HG03060 (cell line): ENCODE measurements around the gene GALNT18.

ENCODE experiments used
- ATAC-seq: cut with Tn5 transposase; IDR thresholded peaks from one replicate; pipeline ENCODE4 v1.9.1; 2021; ENCODE audit warnings: low read depth, moderate number of reproducible peaks; ENCODE audit not compliant: unreplicated experiment

The GALNT18 gene

GRCh38 chr11:11626128-11626527 is 4.3 kb upstream of the GALNT18 start:
- ATAC-seq = no peak

- no peak for ATAC-seq
Measured at GRCh38 chr11:11624926-11625325, 3.1 kb upstream of the GALNT18 start.

DNA sequence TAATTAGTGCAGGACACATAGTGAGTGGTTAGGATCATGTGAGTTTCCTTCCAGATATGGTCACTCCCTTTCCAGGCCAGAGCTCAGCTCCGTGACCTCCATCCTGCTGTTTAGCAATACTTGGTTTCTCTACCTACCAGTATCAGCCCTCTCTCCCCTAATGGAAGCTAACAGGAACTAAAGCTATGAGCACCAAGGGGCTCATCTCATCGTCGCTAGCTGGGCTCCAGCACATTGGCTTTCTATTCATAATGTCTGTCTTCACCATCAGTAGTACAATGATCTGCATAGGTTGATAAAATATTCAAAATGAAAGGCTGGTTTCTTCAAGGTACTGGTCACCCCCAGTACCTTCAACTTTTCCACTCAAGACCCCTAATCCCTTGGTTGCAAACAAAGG is 2.4 kb upstream of the GALNT18 start:
- no peak for ATAC-seq

DNA sequence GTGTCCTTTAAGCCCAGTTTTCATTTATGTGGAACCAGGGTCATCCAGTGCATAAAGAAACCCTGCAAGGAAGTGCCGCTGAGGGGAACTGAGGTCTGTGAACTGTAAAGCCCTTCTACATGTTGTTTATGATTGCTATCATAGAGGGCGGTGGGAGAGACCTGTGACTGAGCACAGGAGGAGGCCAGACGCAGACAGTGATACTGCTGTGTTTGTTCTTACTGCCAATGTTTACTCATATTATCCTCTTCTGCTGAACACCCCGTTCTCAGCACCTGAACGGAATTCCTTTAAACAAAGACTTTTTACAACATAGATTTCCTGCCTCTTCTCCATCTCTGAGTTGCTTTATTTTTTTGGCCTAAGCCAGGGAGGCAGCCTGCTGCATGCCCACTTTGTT is 967 bp upstream of the GALNT18 start:
- no peak for ATAC-seq

GRCh38 chr11:11622340-11622706 is 518 bp upstream of the GALNT18 start:
- ATAC-seq = no peak

GRCh38 chr11:11620921-11621572 is 758 bp downstream of the GALNT18 start:
- ATAC-seq = no peak

GRCh38 chr11:11620173-11620920 is 1.5 kb downstream of the GALNT18 start:
- ATAC-seq = no peak

DNA sequence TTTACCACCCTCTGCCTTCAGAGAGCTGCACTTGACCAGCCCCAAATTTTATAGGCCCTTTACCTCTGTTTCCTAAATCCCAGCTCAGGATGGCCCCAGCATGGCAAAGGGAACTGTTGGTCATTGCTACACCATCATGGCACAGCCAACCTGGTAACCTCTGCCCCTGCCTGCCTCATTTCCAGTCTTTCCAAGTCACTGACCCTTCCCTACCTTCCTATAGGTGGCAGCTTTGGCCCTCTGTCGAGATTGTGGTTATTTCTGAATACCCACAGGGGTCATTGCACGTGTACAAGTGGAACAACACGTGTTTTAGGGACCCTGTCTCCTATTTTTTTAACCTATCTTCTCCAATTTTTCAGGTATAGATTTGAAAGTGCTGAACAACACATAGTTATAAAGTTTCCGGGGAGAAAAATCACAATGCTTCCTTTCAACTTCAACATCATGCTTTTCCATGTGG is 2.8 kb downstream of the GALNT18 start:
- ATAC-seq = no peak

DNA sequence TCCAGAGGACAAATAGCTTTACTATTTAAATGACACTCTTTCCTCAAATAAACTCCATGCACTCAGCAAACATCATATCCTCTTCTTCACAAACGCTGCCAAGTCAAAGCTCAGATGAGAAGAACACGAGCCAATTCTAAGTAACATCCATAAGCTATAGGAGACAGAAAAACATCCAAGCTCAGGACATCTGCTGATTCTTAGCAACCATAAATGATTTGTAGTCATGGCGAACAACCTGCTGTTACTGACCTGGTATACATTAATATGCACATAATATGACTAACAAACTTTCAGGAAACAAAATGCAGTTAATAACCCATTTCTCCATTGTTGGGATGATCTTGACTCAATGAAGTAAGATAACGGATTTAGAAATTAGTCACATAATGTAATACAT is 6.7 kb downstream of the GALNT18 start:
- ATAC-seq = no peak

DNA sequence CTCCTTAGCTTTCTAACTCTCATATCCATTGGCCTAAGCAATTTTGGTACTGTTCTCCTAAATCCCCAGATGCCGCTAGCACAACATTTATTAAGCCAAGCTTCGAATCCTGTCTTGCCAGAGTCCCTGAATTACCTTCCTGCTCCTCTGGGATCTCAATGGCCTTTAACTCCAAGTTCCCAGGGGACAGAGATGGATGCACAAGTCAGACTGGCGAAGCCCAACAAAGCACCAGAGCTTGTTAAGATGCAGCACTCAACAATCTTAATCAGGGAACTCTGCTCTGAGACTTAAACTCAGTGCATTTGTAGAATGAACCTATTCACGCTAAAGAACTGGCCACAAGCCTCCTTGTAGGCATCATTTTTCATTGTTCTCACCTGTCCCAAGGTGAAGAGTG is 9.4 kb downstream of the GALNT18 start:
- ATAC-seq = no peak

GRCh38 chr11:11611381-11611780 is 10.4 kb downstream of the GALNT18 start:
- no peak for ATAC-seq

DNA sequence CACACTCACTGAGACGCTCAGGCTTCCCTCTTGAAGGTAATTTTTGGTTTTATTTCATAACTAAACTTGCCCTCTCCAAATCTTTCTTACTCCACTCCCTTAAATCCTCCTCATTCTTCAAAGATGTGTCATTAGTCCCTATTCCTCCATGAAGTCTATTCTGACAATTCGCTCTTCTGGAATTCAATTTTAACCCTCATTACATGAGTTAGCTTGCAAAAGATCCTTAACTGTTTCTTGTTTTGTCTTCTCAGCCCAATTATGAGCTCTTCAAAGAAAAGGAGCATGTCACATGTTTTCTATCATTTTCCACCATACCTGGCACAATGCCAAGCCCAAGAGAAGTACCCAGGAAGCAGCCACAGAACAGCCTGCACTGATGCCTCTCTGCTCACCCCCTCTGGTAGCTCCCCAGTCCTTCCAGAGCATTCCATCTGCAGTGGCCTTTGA is 13.0 kb downstream of the GALNT18 start:
- ATAC-seq = no peak

GRCh38 chr11:11607772-11608171 is 14.0 kb downstream of the GALNT18 start:
- ATAC-seq = no peak

DNA sequence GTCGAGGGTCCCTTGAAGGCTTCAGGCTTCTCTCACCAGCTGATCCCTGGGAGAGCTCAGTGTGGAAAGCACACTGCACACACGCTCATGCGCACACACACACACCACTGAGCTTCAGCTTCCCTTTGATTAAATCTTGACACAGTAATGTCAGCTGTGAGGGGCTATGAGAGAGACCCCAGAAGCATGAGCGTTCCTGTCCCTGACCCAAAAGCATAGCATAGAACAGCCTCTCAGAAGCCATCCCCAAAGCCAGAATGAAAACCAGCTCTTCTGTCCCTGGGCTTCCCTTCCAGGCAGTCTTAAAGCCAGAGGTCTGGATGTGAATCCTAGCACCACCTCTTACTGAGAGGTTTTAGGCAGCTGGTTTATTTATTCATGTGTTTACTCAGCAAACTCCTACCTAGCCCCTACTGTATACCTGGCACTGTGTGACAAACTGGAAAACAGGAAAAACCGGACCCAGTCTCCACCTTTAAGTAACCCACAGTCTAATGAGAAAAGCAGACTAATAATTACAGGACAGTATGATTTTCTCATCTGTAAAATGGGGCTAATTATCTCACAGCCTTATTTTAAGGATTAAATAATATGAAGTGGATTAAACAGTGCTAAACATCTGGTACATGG is 15.9 kb downstream of the GALNT18 start:
- no peak for ATAC-seq

GRCh38 chr11:11605181-11605580 is 16.6 kb downstream of the GALNT18 start:
- ATAC-seq = no peak

DNA sequence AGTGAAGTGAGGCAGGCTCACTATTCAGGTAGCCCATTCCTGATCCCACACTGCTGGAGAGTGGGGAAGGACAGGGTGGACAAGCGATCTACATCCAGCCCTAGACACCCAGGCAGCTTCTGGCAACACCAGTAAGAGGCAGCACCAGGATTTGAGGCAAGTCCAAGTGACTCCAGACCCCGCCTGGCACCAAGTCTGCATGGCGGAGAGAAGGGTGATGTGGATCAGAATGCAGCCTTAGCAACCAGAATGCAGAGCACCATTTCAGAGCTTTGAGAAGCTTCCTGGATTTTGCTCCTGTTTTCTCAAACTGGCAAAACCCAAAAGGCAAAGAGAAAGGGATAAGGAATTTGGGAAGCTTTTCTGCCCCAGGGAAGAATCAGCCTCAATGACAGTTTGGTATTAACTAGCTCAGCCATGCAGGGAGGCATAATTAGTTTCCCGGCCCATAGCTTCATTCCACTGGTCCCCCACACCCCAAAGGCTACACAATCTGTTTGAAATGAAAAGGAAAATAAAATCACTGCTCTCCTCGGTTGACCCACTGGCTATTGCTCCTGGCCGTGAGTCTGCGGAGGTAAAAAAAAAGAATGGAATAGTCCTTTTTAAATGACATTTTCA is 17.3 kb downstream of the GALNT18 start:
- no peak for ATAC-seq

DNA sequence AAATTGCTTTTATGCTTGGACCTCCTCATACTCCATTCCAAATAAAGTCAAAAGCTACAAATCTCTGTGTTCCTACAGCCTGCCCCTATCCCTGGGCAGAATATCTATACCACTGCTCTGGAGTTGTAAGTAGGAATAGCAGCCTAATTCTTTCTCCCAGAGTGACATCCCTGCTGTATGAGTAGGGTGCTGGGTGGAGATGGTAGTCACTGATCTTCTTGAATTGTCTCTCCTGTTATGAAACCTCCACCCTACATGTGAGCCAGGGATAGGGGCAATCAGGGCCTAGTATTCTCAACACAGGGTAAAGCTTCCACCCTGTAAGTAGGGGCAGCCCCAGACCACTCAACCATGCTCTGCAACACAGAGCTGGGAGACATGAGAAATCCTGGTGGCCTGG is 19.8 kb downstream of the GALNT18 start:
- ATAC-seq = no peak

GRCh38 chr11:11600288-11600687 is 21.5 kb downstream of the GALNT18 start:
- no peak for ATAC-seq

- no peak for ATAC-seq
Measured at GRCh38 chr11:11598243-11598642, 23.6 kb downstream of the GALNT18 start.

GRCh38 chr11:11594162-11594561 is 27.6 kb downstream of the GALNT18 start:
- ATAC-seq = no peak

DNA sequence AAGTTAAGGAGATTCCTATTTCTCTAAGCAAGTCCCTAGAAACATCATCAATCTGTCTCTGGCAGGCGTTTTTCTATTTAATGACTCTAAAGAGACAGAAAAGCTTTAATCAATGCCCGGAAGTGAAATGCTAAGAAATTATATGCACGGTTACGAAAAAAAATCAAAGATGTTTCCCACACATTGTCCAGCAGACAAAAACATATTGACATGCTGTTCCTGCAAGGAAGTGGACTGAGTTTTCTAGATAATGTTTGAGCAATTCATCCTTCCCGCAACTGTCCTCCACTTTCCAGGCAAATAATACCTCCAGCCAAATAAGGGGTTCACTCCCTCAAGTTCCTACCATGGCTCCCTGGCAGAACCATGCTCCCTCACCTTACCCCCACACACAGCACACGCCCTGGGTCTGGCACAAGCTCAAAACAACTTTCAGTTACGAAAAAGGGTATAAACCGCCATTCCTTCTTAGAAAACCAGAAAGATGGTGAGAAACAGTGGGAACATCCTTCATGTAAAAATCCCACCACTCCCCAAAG is 29.6 kb downstream of the GALNT18 start:
- no peak for ATAC-seq
